Measurements from ENCODE around the gene XYLT1.

DNA sequence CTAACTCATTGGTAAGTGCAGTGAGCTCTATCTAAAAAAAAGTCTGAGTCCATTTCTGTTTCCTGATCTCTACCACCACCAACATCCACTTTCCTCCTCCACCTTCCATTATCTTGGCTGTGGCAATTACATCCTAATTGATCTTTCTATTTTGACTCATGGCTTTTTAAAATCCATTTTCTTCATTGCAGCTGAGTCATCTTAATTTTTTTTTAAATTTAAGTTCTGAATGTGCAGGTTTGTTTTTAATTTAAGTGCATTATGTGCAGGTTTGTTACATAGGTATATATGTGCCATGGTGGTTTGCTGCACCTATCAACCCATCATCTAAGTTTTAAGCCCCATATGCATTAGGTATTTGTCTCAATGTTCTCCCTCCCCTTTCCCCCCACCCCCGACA is 390.7 kb downstream of the XYLT1 start:
- TF ChIP-seq CEBPB (IDR thresholded peaks at IDR 0.05) (no peak), EP300 (IDR thresholded peaks at IDR 0.05; ENCODE audit: borderline replicate concordance) (no peak)

Data from Ishikawa (cell line).